ENCODE measurements around the gene CEP104. TPM values are rescaled to one million over a fixed set of nuclear protein-coding genes. Genes with fewer than 3 reads are reported as not detected.

The CEP104 gene
- total and polyA plus RNA-seq, 9 of the 15 experiments (the other 6 are each of a cell fraction or from before 2014, with no cell fraction given) = 11.2 to 63.4 (median 42.6) TPM

DNA sequence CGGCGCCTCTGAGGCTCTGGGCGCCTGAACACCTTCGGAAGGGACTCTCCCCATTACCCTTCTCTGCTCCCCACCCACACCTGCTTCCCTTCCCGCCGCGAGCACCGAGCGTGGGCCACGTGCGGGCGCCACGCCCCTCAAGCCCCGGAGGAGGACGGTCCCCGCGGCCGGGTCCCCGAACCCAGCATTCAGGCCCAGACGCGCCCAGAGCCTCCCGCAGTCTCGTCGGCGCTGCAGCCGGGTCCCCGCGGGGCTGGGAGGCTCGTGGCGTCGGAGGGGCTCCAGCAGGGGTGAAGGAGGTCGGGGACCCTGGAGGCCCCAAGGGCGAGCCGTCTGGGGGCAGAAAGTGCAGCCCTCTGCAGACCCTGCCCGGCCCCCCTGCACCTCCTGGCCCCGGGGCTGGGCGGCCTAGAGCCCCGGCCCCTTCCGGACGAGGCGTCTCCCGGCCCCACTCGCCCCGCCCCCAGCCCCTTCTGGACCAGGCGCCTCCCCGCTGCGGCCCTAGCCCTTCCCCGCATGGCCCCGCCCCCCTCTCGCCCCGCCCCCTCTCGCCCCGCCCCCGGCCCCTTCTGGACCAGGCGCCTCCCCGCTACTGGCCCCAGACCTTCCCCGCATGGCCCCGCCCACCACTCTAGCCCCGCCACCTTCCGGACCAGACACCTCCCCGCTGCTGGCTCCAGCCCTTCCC is 84.8 kb downstream of the CEP104 start (continued):
- TF ChIP-seq, protein P1, sequence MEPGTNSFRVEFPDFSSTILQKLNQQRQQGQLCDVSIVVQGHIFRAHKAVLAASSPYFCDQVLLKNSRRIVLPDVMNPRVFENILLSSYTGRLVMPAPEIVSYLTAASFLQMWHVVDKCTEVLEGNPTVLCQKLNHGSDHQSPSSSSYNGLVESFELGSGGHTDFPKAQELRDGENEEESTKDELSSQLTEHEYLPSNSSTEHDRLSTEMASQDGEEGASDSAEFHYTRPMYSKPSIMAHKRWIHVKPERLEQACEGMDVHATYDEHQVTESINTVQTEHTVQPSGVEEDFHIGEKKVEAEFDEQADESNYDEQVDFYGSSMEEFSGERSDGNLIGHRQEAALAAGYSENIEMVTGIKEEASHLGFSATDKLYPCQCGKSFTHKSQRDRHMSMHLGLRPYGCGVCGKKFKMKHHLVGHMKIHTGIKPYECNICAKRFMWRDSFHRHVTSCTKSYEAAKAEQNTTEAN (CRISPR knock-in tag; IDR thresholded peaks at IDR 0.05) = no peak
- TF ChIP-seq ERF (CRISPR knock-in tag; IDR thresholded peaks at IDR 0.05) (no peak), ZNF140 (CRISPR knock-in tag; IDR thresholded peaks at IDR 0.05) (no peak), RFX5 (IDR thresholded peaks at IDR 0.05; ENCODE audit: low read depth, low read length) (no peak), SAFB2 (IDR thresholded peaks at IDR 0.05; ENCODE audit: borderline replicate concordance, low read depth, low read length, severe bottlenecking) (no peak), CHCHD3 (CRISPR knock-in tag; IDR thresholded peaks at IDR 0.05) (0 out of 2 replicates have a peak, but pooled peaks have one; percentile 54), ARNT (IDR thresholded peaks at IDR 0.05) (no peak), RBM25 (IDR thresholded peaks at IDR 0.05; ENCODE audit: low read depth, low read length, severe bottlenecking) (no peak), PURB (CRISPR knock-in tag; IDR thresholded peaks at IDR 0.05; ENCODE audit: low read depth) (no peak), ELF2 (CRISPR knock-in tag; IDR thresholded peaks at IDR 0.05) (peak; percentile 53; the same call in 1 of the 2 replicates), ARHGAP35 (IDR thresholded peaks at IDR 0.05; ENCODE audit: partially characterized antibody) (no peak), CBFA2T3 (IDR thresholded peaks at IDR 0.05) (peak; percentile 32), ZFP30 (CRISPR knock-in tag; IDR thresholded peaks at IDR 0.05; ENCODE audit: borderline replicate concordance) (no peak), CHD2 (IDR thresholded peaks at IDR 0.05; ENCODE audit: low read depth, low read length) (no peak), NEUROD1 (IDR thresholded peaks at IDR 0.05; ENCODE audit: borderline replicate concordance, low read depth, low read length, partially characterized antibody) (no peak), MEF2A (IDR thresholded peaks at IDR 0.05; ENCODE audit: control insufficient read depth, low read depth, low read length) (no peak), ZNF778 (CRISPR knock-in tag; IDR thresholded peaks at IDR 0.05) (no peak), MYC (IDR thresholded peaks at IDR 0.05; ENCODE audit: low read depth, low read length) (peak; percentile 86), MYC (CRISPR knock-in tag; IDR thresholded peaks at IDR 0.05; ENCODE audit: borderline replicate concordance, low read depth) (no peak), TEAD1 (CRISPR knock-in tag; IDR thresholded peaks at IDR 0.05) (0 out of 4 replicates have a peak, but pooled peaks of 1 of the 2 experiments have one; percentile 50), MIER1 (IDR thresholded peaks at IDR 0.05; ENCODE audit: low read depth) (no peak)
- TF ChIP-seq, protein P2, sequence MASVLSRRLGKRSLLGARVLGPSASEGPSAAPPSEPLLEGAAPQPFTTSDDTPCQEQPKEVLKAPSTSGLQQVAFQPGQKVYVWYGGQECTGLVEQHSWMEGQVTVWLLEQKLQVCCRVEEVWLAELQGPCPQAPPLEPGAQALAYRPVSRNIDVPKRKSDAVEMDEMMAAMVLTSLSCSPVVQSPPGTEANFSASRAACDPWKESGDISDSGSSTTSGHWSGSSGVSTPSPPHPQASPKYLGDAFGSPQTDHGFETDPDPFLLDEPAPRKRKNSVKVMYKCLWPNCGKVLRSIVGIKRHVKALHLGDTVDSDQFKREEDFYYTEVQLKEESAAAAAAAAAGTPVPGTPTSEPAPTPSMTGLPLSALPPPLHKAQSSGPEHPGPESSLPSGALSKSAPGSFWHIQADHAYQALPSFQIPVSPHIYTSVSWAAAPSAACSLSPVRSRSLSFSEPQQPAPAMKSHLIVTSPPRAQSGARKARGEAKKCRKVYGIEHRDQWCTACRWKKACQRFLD (CRISPR knock-in tag; IDR thresholded peaks at IDR 0.05) = peak; percentile 36; the same call in 1 of the 2 replicates
- TF ChIP-seq, protein P3, sequence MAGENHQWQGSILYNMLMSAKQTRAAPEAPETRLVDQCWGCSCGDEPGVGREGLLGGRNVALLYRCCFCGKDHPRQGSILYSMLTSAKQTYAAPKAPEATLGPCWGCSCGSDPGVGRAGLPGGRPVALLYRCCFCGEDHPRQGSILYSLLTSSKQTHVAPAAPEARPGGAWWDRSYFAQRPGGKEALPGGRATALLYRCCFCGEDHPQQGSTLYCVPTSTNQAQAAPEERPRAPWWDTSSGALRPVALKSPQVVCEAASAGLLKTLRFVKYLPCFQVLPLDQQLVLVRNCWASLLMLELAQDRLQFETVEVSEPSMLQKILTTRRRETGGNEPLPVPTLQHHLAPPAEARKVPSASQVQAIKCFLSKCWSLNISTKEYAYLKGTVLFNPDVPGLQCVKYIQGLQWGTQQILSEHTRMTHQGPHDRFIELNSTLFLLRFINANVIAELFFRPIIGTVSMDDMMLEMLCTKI (IDR thresholded peaks at IDR 0.05; ENCODE audit: partially characterized antibody) = no peak
- TF ChIP-seq, protein P4, sequence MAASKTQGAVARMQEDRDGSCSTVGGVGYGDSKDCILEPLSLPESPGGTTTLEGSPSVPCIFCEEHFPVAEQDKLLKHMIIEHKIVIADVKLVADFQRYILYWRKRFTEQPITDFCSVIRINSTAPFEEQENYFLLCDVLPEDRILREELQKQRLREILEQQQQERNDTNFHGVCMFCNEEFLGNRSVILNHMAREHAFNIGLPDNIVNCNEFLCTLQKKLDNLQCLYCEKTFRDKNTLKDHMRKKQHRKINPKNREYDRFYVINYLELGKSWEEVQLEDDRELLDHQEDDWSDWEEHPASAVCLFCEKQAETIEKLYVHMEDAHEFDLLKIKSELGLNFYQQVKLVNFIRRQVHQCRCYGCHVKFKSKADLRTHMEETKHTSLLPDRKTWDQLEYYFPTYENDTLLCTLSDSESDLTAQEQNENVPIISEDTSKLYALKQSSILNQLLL (CRISPR knock-in tag; IDR thresholded peaks at IDR 0.05; ENCODE audit: borderline replicate concordance) = no peak
